ENCODE results near the gene MID1.

MID1 gene

GRCh38 chrX:10415306-10416001 lies 204.9 kb downstream of the MID1 start:
- FAIRE-seq (no peak), DNase-seq (ENCODE audit: insufficient read length, low spot score) (no peak)
- TF ChIP-seq CTCF (IDR thresholded peaks at IDR 0.05; ENCODE audit: insufficient read depth, missing control alignments): no peak

- FAIRE-seq (no peak), DNase-seq (ENCODE audit: insufficient read length, low spot score) (no peak)
- no peak for TF ChIP-seq CTCF (IDR thresholded peaks at IDR 0.05; ENCODE audit: insufficient read depth, missing control alignments)
Observed at GRCh38 chrX:10414862-10415261, 205.5 kb downstream of the MID1 start.

GRCh38 chrX:10414156-10414824 lies 206.1 kb downstream of the MID1 start:
- TF ChIP-seq CTCF (IDR thresholded peaks at IDR 0.05; ENCODE audit: insufficient read depth, missing control alignments): no peak
- FAIRE-seq (no peak), DNase-seq (ENCODE audit: insufficient read length, low spot score) (no peak)

- FAIRE-seq (no peak), DNase-seq (ENCODE audit: insufficient read length, low spot score) (no peak)
- no peak for TF ChIP-seq CTCF (IDR thresholded peaks at IDR 0.05; ENCODE audit: insufficient read depth, missing control alignments)
Observed at GRCh38 chrX:10404436-10404835, 215.9 kb downstream of the MID1 start.

- DNase-seq (ENCODE audit: insufficient read length, low spot score) (no peak), FAIRE-seq (no peak)
- TF ChIP-seq CTCF (IDR thresholded peaks at IDR 0.05; ENCODE audit: insufficient read depth, missing control alignments): no peak
Observed at GRCh38 chrX:10401239-10401638, 219.1 kb downstream of the MID1 start.

GRCh38 chrX:10399043-10399741 lies 221.2 kb downstream of the MID1 start:
- FAIRE-seq: no peak
- no peak for TF ChIP-seq CTCF (IDR thresholded peaks at IDR 0.05; ENCODE audit: insufficient read depth, missing control alignments)
- DNase-seq (ENCODE audit: insufficient read length, low spot score): no peak
